NCI-H187 (cell line): ENCODE results near the gene CLHC1.
A peak's percentile ranks its signal among the peaks of the same experiment; 100 is the strongest.
"Not testable (repeated sequence)": the region's sequence is repeated elsewhere in the genome, so short reads cannot be mapped to it uniquely, and the experiment has no call there.

ENCODE experiments used
- DNase-seq, 2 experiments: peaks; one replicate each; lab custom pipeline; 2025; lab: John Stamatoyannopoulos, UW

The CLHC1 gene

GRCh38 chr2:55232084-55232862, at the start of gene CLHC1, which contains the start of gene RPS27A:
Gene CLHC1 (minus strand): TSS chr2:55232293. CDS start chr2:55222411, 9,882 bp downstream.
Gene RPS27A (plus strand): TSS chr2:55232688. CDS start chr2:55232825, 137 bp downstream.
- DNase-seq = peak; percentile 77 to 97

GRCh38 chr2:55280851-55281546, 48.9 kb upstream of the CLHC1 start:
- DNase-seq = not testable (repeated sequence)

- not testable (repeated sequence) for DNase-seq
Measured at GRCh38 chr2:55279859-55280424, 47.8 kb upstream of the CLHC1 start.

GRCh38 chr2:55279214-55279835, 47.2 kb upstream of the CLHC1 start:
- peak; percentile 21 to 41 for DNase-seq

GRCh38 chr2:55277310-55277709, 45.2 kb upstream of the CLHC1 start:
- DNase-seq = no peak

- not testable (repeated sequence) for DNase-seq
Measured at GRCh38 chr2:55274346-55274745, 42.3 kb upstream of the CLHC1 start.

GRCh38 chr2:55269645-55269990, 37.5 kb upstream of the CLHC1 start:
- no peak for DNase-seq

- peak; percentile 91 to 98 for DNase-seq
Measured at GRCh38 chr2:55268907-55269644, 37.0 kb upstream of the CLHC1 start, which contains the start of gene MTIF2. Gene MTIF2 (minus strand): TSS chr2:55269231. CDS start chr2:55263858, 5,373 bp downstream.

GRCh38 chr2:55268288-55268906, 36.3 kb upstream of the CLHC1 start:
- no peak for DNase-seq

- not testable (repeated sequence) for DNase-seq
Measured at GRCh38 chr2:55259586-55259985, 27.5 kb upstream of the CLHC1 start.

- no peak for DNase-seq
Measured at GRCh38 chr2:55252832-55253231, 20.7 kb upstream of the CLHC1 start.

- no peak for DNase-seq
Measured at GRCh38 chr2:55247025-55247424, 14.9 kb upstream of the CLHC1 start.

- DNase-seq = no peak
Measured at GRCh38 chr2:55245411-55245810, 13.3 kb upstream of the CLHC1 start.

GRCh38 chr2:55242617-55243016, 10.5 kb upstream of the CLHC1 start:
- DNase-seq = no peak

GRCh38 chr2:55241582-55241981, 9.5 kb upstream of the CLHC1 start:
- not testable (repeated sequence) for DNase-seq

GRCh38 chr2:55239656-55240222, 7.6 kb upstream of the CLHC1 start:
- DNase-seq = no peak

- no peak for DNase-seq
Measured at GRCh38 chr2:55236992-55237543, 5.0 kb upstream of the CLHC1 start.

- no peak for DNase-seq
Measured at GRCh38 chr2:55235724-55236538, 3.8 kb upstream of the CLHC1 start.

GRCh38 chr2:55233658-55233940, 1.5 kb upstream of the CLHC1 start:
- DNase-seq = no peak
